ENCODE data around the gene CCDC85A.

CCDC85A gene

GRCh38 chr2:56299171-56299691 is 115.4 kb downstream of the CCDC85A start:
- TF ChIP-seq CTCF (conservative IDR thresholded peaks at IDR 0.05; ENCODE audit: low read length) (no peak), EZH2phosphoT487 (IDR thresholded peaks at IDR 0.05; ENCODE audit: borderline replicate concordance) (no peak)
- H3K36me3 ChIP-seq (ENCODE audit: insufficient read depth, low read length) = no peaks in the 10 kb centered on the region
- no peaks in the 10 kb centered on the region for H3K27me3 ChIP-seq (ENCODE audit: insufficient read depth, low read length, poor library complexity, severe bottlenecking)
- no peaks in the 10 kb centered on the region for H3K79me2 ChIP-seq (ENCODE audit: insufficient read depth, low read length)
- H3K9me3 ChIP-seq (ENCODE audit: insufficient read depth, low read depth, low read length) = no peaks in the 10 kb centered on the region
- H3F3A ChIP-seq (ENCODE audit: low read depth) = no peaks in the 10 kb centered on the region
- no peak overlapping the region for H3K9ac ChIP-seq (ENCODE audit: low read depth, low read length, poor library complexity, severe bottlenecking)
- H4K20me1 ChIP-seq (ENCODE audit: insufficient read depth, low read length, poor library complexity, severe bottlenecking) = no peaks in the 10 kb centered on the region
- no peaks in the 10 kb centered on the region for H3K9me2 ChIP-seq (replicated peaks; ENCODE audit: low read depth, low read length)
- no peak overlapping the region for H3K4me2 ChIP-seq (ENCODE audit: low read depth, low read length, poor library complexity, severe bottlenecking)
- H3K4me1 ChIP-seq (ENCODE audit: insufficient read depth, low read length, poor library complexity, severe bottlenecking) = no peaks in the 10 kb centered on the region
- no peak overlapping the region for H3K4me3 ChIP-seq (ENCODE audit: low read length, poor library complexity, severe bottlenecking)
- H2AFZ ChIP-seq (ENCODE audit: low read length) = no peak overlapping the region

GRCh38 chr2:56309626-56310170 is 125.9 kb downstream of the CCDC85A start:
- Histone ChIP-seq H3K4me3 (ENCODE audit: low read length, poor library complexity, severe bottlenecking) (no peak overlapping the region), H3K79me2 (ENCODE audit: insufficient read depth, low read length) (no peaks in the 10 kb centered on the region)
- TF ChIP-seq CTCF (conservative IDR thresholded peaks at IDR 0.05; ENCODE audit: low read length) = no peak
- no peak for TF ChIP-seq EZH2phosphoT487 (IDR thresholded peaks at IDR 0.05; ENCODE audit: borderline replicate concordance)

GRCh38 chr2:56313500-56313921 is 129.7 kb downstream of the CCDC85A start:
- no peaks in the 10 kb centered on the region for H3K4me1 ChIP-seq (ENCODE audit: insufficient read depth, low read length, poor library complexity, severe bottlenecking)
- no peak overlapping the region for H3K4me3 ChIP-seq (ENCODE audit: low read length, poor library complexity, severe bottlenecking)
- no peaks in the 10 kb centered on the region for H3F3A ChIP-seq (ENCODE audit: low read depth)
- H3K9me3 ChIP-seq (ENCODE audit: insufficient read depth, low read depth, low read length) = 0 out of 2 replicates have a peak, but pooled peaks cover 3% of the 10 kb centered on the region
- no peaks in the 10 kb centered on the region for H3K9me2 ChIP-seq (replicated peaks; ENCODE audit: low read depth, low read length)
- H3K79me2 ChIP-seq (ENCODE audit: insufficient read depth, low read length) = no peaks in the 10 kb centered on the region
- no peak overlapping the region for H3K4me2 ChIP-seq (ENCODE audit: low read depth, low read length, poor library complexity, severe bottlenecking)
- H3K27me3 ChIP-seq (ENCODE audit: insufficient read depth, low read length, poor library complexity, severe bottlenecking) = no peaks in the 10 kb centered on the region
- H3K36me3 ChIP-seq (ENCODE audit: insufficient read depth, low read length) = no peaks in the 10 kb centered on the region
- H2AFZ ChIP-seq (ENCODE audit: low read length) = no peak overlapping the region
- H4K20me1 ChIP-seq (ENCODE audit: insufficient read depth, low read length, poor library complexity, severe bottlenecking) = no peaks in the 10 kb centered on the region
- H3K9ac ChIP-seq (ENCODE audit: low read depth, low read length, poor library complexity, severe bottlenecking) = no peak overlapping the region
- TF ChIP-seq EZH2phosphoT487 (IDR thresholded peaks at IDR 0.05; ENCODE audit: borderline replicate concordance) = no peak
- TF ChIP-seq CTCF (conservative IDR thresholded peaks at IDR 0.05; ENCODE audit: low read length) = no peak

More at GRCh38 chr2:56309626-56310170, 125.9 kb downstream of the CCDC85A start:
- Histone ChIP-seq H3K4me1 (ENCODE audit: insufficient read depth, low read length, poor library complexity, severe bottlenecking) (no peaks in the 10 kb centered on the region), H3K9ac (ENCODE audit: low read depth, low read length, poor library complexity, severe bottlenecking) (no peak overlapping the region), H3K27me3 (ENCODE audit: insufficient read depth, low read length, poor library complexity, severe bottlenecking) (no peaks in the 10 kb centered on the region), H2AFZ (ENCODE audit: low read length) (no peak overlapping the region), H3K9me3 (ENCODE audit: insufficient read depth, low read depth, low read length) (no peaks in the 10 kb centered on the region), H3K9me2 (replicated peaks; ENCODE audit: low read depth, low read length) (no peaks in the 10 kb centered on the region), H3F3A (ENCODE audit: low read depth) (no peaks in the 10 kb centered on the region), H3K4me2 (ENCODE audit: low read depth, low read length, poor library complexity, severe bottlenecking) (no peak overlapping the region), H4K20me1 (ENCODE audit: insufficient read depth, low read length, poor library complexity, severe bottlenecking) (no peaks in the 10 kb centered on the region), H3K36me3 (ENCODE audit: insufficient read depth, low read length) (no peaks in the 10 kb centered on the region)
